Caco-2 (cell line): Measurements from ENCODE around the gene POLA1. TPM values are rescaled to one million over a fixed set of nuclear protein-coding genes. Genes with fewer than 3 reads are reported as not detected.

Experiments
- BruUV-seq: library from RNA; stranded (reverse); fragments of 400-500 nt; replicated peaks from 2 replicates; lab custom pipeline; 2021; lab: Mats Ljungman, UMichigan
- CTCF ChIA-PET: fragments of 300-600 bp; sonication (Branson Sonifier 250); formaldehyde crosslinking; loops from one replicate; lab custom pipeline; 2022; ENCODE audit warnings: antibody characterized with exemption; lab: Charles Lee
- POLR2A ChIA-PET: fragments of 300-600 bp; sonication (Branson Sonifier 250); formaldehyde crosslinking; loops from one replicate; lab custom pipeline; 2022; ENCODE audit warnings: antibody characterized with exemption; lab: Charles Lee
- DNase-seq, 2 experiments: peaks; one replicate each; pipeline versions ENCODE4 v3.0.0 to v3.0.0-alpha.2; 2020 to 2022
- H3K27me3 ChIP-seq: replicated peaks from 2 replicates; pipeline ENCODE4 v1.6.0; 2011; ENCODE audit warnings: low read length; ENCODE audit not compliant: control insufficient read depth, insufficient read depth
- H3K36me3 ChIP-seq: 2 replicates; pipeline ENCODE4 v1.5.1; 2011; ENCODE audit warnings: low read length; ENCODE audit not compliant: control insufficient read depth, insufficient read depth
- H3K4me1 ChIP-seq: fragments of 250-450 bp; sonication (Bioruptor Pico); 2 replicates; pipeline ENCODE4 v1.5.1; 2020; ENCODE audit warnings: mild to moderate bottlenecking
- H3K4me3 ChIP-seq: 2 replicates; pipeline ENCODE4 v1.5.1; 2011; ENCODE audit warnings: low read depth, mild to moderate bottlenecking, control low read depth, low read length
- H3K9me3 ChIP-seq: fragments of 250-450 bp; sonication (Bioruptor Pico); 2 replicates; pipeline ENCODE4 v1.5.1; 2020; ENCODE audit warnings: mild to moderate bottlenecking, moderate library complexity
- H3K27ac Mint-ChIP-seq: one replicate; pipeline ENCODE4 v1.8.0; 2022; ENCODE audit warnings: mixed read lengths; ENCODE audit not compliant: unreplicated experiment
- H3K27me3 Mint-ChIP-seq: one replicate; pipeline ENCODE4 v1.8.0; 2022; ENCODE audit warnings: mixed read lengths; ENCODE audit not compliant: insufficient read depth, unreplicated experiment
- H3K36me3 Mint-ChIP-seq: one replicate; pipeline ENCODE4 v1.8.0; 2022; ENCODE audit warnings: mild to moderate bottlenecking, mixed read lengths; ENCODE audit not compliant: insufficient read depth, unreplicated experiment
- H3K4me1 Mint-ChIP-seq: one replicate; pipeline ENCODE4 v1.8.0; 2022; ENCODE audit warnings: low read depth, mixed read lengths; ENCODE audit not compliant: unreplicated experiment
- H3K4me3 Mint-ChIP-seq: one replicate; pipeline ENCODE4 v1.8.0; 2022; ENCODE audit warnings: mild to moderate bottlenecking, moderate library complexity, mixed read lengths; ENCODE audit not compliant: unreplicated experiment
- H3K9me3 Mint-ChIP-seq: one replicate; pipeline ENCODE4 v1.8.0; 2022; ENCODE audit warnings: mixed read lengths; ENCODE audit not compliant: unreplicated experiment
- CTCF ChIP-seq, 2 experiments: fragments of 200-600 bp in 1 of 2; IDR thresholded peaks; 1 replicate in 1 of 2; 2 replicates in 1 of 2; pipeline versions ENCODE4 v1.5.1 to v1.8.0; 2011 to 2022; ENCODE audit warnings: antibody characterized with exemption in 1 of 2, control low read depth in 1 of 2, inconsistent platforms in 1 of 2, low read depth in 1 of 2, low read length in 1 of 2, mild to moderate bottlenecking in 1 of 2, moderate library complexity in 1 of 2; ENCODE audit not compliant: insufficient read depth in 1 of 2, severe bottlenecking in 1 of 2, unreplicated experiment in 1 of 2
- intact Hi-C: fragments of 100-400 bp; cut with micrococcal nuclease; formaldehyde crosslinking; loops from one replicate; pipeline ENCODE4 v1.10.0; 2022; ENCODE audit not compliant: unreplicated experiment
- total RNA-seq: library from RNA; stranded (reverse); gene quantifications from 2 replicates; pipeline ENCODE4 v1.2.3, GENCODE V29; 2022

POLA1 gene
- total RNA-seq, 1 experiment from 2014 or later, result 23.5 TPM

GRCh38 chrX:24837966-24838365 is 144.2 kb downstream of the POLA1 start:
- Mint-ChIP-seq H3K4me3 (no peak overlapping the region), H3K36me3 (no peaks in the 10 kb centered on the region), H3K9me3 (no peaks in the 10 kb centered on the region), H3K27ac (no peak overlapping the region), H3K4me1 (no peaks in the 10 kb centered on the region), H3K27me3 (no peaks in the 10 kb centered on the region)
- Histone ChIP-seq H3K9me3 (no peaks in the 10 kb centered on the region), H3K4me1 (no peaks in the 10 kb centered on the region), H3K36me3 (no peaks in the 10 kb centered on the region; the same call in 1 of the 2 replicates), H3K4me3 (no peak overlapping the region), H3K27me3 (no peaks in the 10 kb centered on the region)
- no peak for TF ChIP-seq CTCF (IDR thresholded peaks at IDR 0.05; ENCODE audit: insufficient read depth in 1 of 2, low read depth in 1 of 2, low read length in 1 of 2, severe bottlenecking in 1 of 2, unreplicated experiment in 1 of 2)
- CTCF ChIA-PET, result interaction anchor here (0.6 to 2.1 kb wide), 2 partner anchors 20 to 183 kb away, joined by 8 to 11 read pairs; no protein-coding TSS in a partner anchor
- DNase-seq, result no peak
- intact Hi-C loops, result loop anchor here (1.0 kb wide), 2 partner anchors 183 to 305 kb away; no protein-coding TSS in a partner anchor
- POLR2A ChIA-PET, result no interaction called here
- no TSS peak for BruUV-seq

- Mint-ChIP-seq H3K4me3 (no peak overlapping the region), H3K4me1 (no peaks in the 10 kb centered on the region), H3K27me3 (no peaks in the 10 kb centered on the region), H3K9me3 (no peaks in the 10 kb centered on the region), H3K36me3 (no peaks in the 10 kb centered on the region), H3K27ac (no peak overlapping the region)
- ChIA-PET CTCF (interaction anchor here (0.6 to 2.1 kb wide), 2 partner anchors 21 to 182 kb away, joined by 8 to 11 read pairs; no protein-coding TSS in a partner anchor), POLR2A (no interaction called here)
- H3K27me3 ChIP-seq, result no peaks in the 10 kb centered on the region
- H3K9me3 ChIP-seq, result no peaks in the 10 kb centered on the region
- no peak overlapping the region for H3K4me3 ChIP-seq
- BruUV-seq, result no TSS peak
- H3K4me1 ChIP-seq, result no peaks in the 10 kb centered on the region
- peak in 1 of 2 experiments; percentile 21 for DNase-seq
- peak; percentile 21 to 42 for TF ChIP-seq CTCF (IDR thresholded peaks at IDR 0.05; ENCODE audit: insufficient read depth in 1 of 2, low read depth in 1 of 2, low read length in 1 of 2, severe bottlenecking in 1 of 2, unreplicated experiment in 1 of 2)
- H3K36me3 ChIP-seq, result no peaks in the 10 kb centered on the region; the same call in 1 of the 2 replicates
- intact Hi-C loops, result loop anchor here (1.0 kb wide), 2 partner anchors 183 to 305 kb away; no protein-coding TSS in a partner anchor
Observed at GRCh38 chrX:24838629-24839028, 144.9 kb downstream of the POLA1 start.

GRCh38 chrX:24839331-24839730 is 145.6 kb downstream of the POLA1 start:
- intact Hi-C loops, result no loop called here
- H3K27ac Mint-ChIP-seq, result no peak overlapping the region
- H3K4me3 Mint-ChIP-seq, result no peak overlapping the region
- H3K9me3 Mint-ChIP-seq, result no peaks in the 10 kb centered on the region
- Histone ChIP-seq H3K27me3 (no peaks in the 10 kb centered on the region), H3K36me3 (no peaks in the 10 kb centered on the region; the same call in 1 of the 2 replicates), H3K9me3 (no peaks in the 10 kb centered on the region), H3K4me3 (no peak overlapping the region), H3K4me1 (no peaks in the 10 kb centered on the region)
- no peak for DNase-seq
- no peaks in the 10 kb centered on the region for H3K36me3 Mint-ChIP-seq
- POLR2A ChIA-PET, result no interaction called here
- BruUV-seq, result no TSS peak
- H3K4me1 Mint-ChIP-seq, result no peaks in the 10 kb centered on the region
- CTCF ChIA-PET, result interaction anchor here (1.1 to 2.1 kb wide), 2 partner anchors 166 to 181 kb away, joined by 3 to 11 read pairs; no protein-coding TSS in a partner anchor
- H3K27me3 Mint-ChIP-seq, result no peaks in the 10 kb centered on the region
- no peak for TF ChIP-seq CTCF (IDR thresholded peaks at IDR 0.05; ENCODE audit: insufficient read depth in 1 of 2, low read depth in 1 of 2, low read length in 1 of 2, severe bottlenecking in 1 of 2, unreplicated experiment in 1 of 2)
